C4-2B (cell line): ENCODE measurements around the gene ADAMTS14.

Experiments
- H3K27ac ChIP-seq: fragments of 450-650 bp; 2 replicates; pipeline ENCODE4 v1.5.1; 2017
- CTCF ChIP-seq: fragments of 450-650 bp; conservative IDR thresholded peaks from 2 replicates; pipeline ENCODE4 v1.5.1; 2017; ENCODE audit warnings: mild to moderate bottlenecking
- ZFX ChIP-seq: fragments of 450-650 bp; IDR thresholded peaks from 2 replicates; pipeline ENCODE4 v1.6.1; 2017

The ADAMTS14 gene

GRCh38 chr10:70682920-70683600 lies 10.8 kb downstream of the ADAMTS14 start:
- H3K27ac ChIP-seq: no peak overlapping the region
- TF ChIP-seq CTCF: no peak
- TF ChIP-seq ZFX: no peak

GRCh38 chr10:70683601-70683934 lies 11.3 kb downstream of the ADAMTS14 start:
- H3K27ac ChIP-seq: no peak overlapping the region
- TF ChIP-seq CTCF (no peak), ZFX (no peak)

DNA sequence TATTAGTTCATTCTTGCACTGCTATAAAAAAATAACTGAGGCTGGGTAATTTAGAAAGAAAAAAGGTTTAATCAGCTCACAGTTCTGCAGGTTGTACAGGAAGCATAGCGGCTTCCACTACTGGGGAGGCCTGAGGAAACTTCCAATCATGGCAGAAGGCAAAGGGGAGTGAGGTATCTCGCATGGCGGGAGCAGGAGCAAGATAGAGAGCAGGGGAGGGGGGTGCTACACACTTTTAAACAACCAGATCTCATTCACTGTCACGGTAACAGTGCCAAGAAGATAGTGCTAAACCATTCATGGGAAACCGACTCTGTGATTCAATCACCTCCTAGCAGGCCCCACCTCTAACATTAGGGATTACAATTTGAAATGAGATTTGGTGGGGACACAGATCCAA lies 11.6 kb downstream of the ADAMTS14 start:
- no peak overlapping the region for H3K27ac ChIP-seq
- TF ChIP-seq ZFX: no peak
- TF ChIP-seq CTCF: no peak

GRCh38 chr10:70684374-70684773 lies 12.1 kb downstream of the ADAMTS14 start:
- TF ChIP-seq CTCF (no peak), ZFX (no peak)
- H3K27ac ChIP-seq: no peak overlapping the region

DNA sequence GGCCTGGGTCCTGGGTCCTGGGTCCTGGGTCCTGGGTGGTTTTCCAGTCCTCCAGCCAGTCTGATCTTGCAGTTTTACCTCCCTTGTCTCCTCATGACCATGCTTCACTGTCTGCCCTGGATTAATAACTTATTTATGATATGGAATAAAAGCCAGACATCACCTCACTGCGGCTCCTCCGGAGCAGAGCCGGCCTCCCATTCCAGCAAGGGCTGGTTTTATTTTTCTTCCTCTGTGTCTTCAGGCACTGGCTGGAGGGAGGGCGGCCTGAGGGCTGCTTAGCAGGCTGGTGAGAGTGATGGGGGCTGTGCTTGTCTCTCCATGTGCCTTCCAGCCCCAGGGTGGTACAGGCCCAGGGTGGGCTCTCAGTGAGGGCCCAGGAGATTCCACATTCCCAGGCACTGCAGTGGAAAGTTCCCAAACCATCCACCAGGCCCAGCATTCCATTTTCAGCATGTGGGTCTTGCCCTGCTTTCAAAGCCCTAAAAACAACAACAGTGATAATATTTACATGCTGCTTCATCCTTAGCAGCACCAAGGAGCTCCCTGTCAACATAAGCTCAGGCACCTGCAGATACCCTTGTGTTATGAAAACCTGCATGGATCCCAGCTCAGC lies 12.6 kb downstream of the ADAMTS14 start:
- TF ChIP-seq ZFX (no peak), CTCF (no peak)
- H3K27ac ChIP-seq: no peak overlapping the region

- TF ChIP-seq ZFX: no peak
- TF ChIP-seq CTCF: no peak
- no peak overlapping the region for H3K27ac ChIP-seq
Measured at GRCh38 chr10:70685455-70685911, 13.2 kb downstream of the ADAMTS14 start.

GRCh38 chr10:70688828-70689227 lies 16.5 kb downstream of the ADAMTS14 start:
- no peak overlapping the region for H3K27ac ChIP-seq
- no peak for TF ChIP-seq CTCF
- no peak for TF ChIP-seq ZFX
